ENCODE measurements around the gene ATPAF1.
"Not testable (repeated sequence)": the region's sequence is repeated elsewhere in the genome, so short reads cannot be mapped to it uniquely, and the experiment has no call there.

Gene ATPAF1

DNA sequence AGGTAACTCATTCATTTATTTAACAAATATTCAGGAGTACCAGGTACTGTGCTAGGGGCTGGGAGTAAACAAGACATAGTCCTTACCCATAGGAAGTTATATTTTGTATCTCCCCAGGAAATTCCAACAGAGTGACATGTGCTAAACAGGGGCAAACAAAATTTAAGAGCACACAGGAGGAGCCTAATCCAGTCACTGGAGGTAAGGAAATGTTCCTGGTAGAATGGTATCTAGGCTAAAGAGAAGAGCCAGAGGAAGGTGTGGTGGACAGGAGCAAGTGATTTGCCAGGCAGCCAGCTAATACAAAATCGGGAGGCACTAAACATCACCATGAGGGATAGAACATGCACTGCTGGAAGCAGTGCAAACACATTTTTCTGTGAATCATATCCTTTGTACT is 13.9 kb upstream of the ATPAF1 start:
- DNase-seq (ENCODE audit: extremely low spot score, insufficient read length, low read depth) (no peak), FAIRE-seq (no peak)

DNA sequence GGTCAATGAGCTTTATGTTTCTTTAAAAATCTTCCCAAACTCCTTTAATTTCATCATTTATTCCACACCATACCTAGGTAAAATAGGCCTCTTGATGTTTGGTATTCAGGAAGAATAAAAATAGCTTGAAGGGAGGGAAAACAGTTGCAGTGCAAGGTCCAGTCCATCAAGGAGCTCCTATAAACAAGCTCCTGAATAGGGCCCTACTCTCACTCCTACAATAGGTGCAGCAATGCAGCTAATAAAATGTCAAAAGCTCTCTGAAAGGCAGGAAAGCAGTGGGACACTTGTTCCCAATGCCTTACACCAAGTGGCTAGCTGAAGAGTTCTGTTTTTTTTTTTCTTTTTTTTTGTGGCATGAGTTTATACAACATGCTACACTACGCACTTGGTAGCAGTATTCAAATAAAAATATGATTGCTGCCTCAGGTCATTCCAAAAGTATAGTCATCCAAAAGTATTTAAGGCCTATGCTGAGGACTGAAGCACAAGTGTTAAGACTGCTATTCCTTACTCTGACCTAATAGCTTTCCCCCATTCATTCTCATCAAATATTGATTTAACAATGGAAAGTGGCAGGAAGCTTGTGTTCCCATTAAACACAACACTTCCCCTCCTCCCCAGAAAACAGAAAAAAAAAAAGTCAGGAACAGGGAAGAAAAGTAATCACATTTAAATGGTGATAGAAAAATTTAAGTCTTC is 13.3 kb upstream of the ATPAF1 start:
- DNase-seq (ENCODE audit: extremely low spot score, insufficient read length, low read depth) (no peak), FAIRE-seq (no peak)

DNA sequence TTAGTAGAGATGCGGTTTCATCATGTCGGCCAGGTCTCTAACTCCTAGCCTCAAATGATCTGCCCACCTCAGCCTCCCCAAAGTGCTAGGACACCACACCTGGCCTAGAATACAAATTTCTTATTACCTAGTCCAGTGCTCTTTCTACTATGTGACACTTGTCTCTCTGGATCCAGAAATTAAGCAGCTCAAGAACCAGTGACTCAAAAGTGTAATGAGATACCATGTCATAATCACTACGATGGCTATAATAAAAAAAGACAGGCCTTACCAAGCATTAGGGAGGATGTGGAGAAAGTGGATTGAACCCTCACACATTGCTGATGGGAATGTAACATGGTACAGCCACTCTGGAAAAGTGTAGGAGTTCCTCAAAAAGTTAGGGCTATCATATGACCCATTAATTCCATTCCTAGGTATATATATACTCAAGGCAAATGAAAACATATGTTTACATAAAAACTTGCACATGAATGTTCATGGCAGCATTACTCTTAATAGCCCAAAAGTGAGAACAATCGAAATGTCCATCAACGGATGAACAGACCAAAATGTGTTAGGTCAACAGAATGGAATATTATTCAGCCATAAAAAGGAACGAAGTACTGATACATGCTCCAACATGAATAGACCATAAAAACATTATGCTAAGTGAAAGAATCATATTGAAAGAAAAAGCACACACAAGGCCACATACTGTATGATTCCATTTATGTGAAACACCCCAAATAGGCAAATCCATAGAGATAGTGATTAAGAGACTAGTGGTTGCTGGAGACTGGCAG is 11.8 kb upstream of the ATPAF1 start:
- no peak for FAIRE-seq

DNA sequence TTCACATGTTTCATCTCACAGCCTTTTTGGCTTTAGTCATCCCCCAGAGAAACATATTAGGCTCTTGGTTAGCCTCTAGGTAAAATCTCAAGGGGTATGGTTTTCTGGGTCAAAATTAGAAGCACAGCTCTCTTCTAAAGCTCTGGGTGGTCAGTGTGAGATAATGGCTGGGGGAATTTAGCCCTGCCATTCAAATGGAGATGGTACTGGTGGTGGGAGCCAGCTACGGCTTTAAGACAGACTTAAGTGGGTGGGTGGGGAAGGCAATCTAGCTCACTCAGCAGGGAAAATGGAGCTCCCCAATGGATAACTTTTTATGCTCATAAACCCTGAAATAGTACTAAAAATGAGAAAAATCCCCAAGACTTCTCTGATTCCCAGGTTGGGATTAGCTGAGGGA is 9.2 kb upstream of the ATPAF1 start:
- DNase-seq (ENCODE audit: extremely low spot score, insufficient read length, low read depth) (no peak), FAIRE-seq (no peak)

More for the DNA sequence above, 11.8 kb upstream of the ATPAF1 start:
- no peak for DNase-seq (ENCODE audit: extremely low spot score, insufficient read length, low read depth)

- no peak for DNase-seq (ENCODE audit: extremely low spot score, insufficient read length, low read depth)
Observed at GRCh38 chr1:46676531-46676930, 8.4 kb upstream of the ATPAF1 start.

GRCh38 chr1:46675549-46676314 is 7.6 kb upstream of the ATPAF1 start:
- peak; percentile 73 for FAIRE-seq

More at GRCh38 chr1:46676531-46676930, 8.4 kb upstream of the ATPAF1 start:
- no peak for FAIRE-seq

DNA sequence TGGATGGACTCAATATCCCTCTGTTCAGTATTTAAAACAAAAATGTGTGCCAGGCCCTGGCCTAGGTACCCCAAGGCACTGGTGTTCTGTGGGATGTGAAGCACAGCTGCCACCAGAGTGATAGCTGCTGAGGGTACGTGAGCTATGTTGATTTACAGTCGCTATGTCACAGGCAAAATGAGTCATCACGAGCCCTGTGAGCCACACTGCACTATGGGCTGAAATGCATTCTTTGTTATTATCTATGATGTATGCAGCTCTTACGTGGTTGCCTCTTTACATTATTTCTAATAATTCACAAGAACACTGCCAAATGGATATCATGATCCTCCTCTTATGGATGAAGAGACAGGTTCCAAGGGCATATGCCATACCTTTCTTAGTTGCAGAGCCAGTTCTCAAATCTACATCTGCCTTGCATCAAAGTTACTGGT is 5.6 kb upstream of the ATPAF1 start:
- FAIRE-seq (no peak), DNase-seq (ENCODE audit: extremely low spot score, insufficient read length, low read depth) (no peak)

More at GRCh38 chr1:46675549-46676314, 7.6 kb upstream of the ATPAF1 start:
- DNase-seq (ENCODE audit: extremely low spot score, insufficient read length, low read depth): no peak

DNA sequence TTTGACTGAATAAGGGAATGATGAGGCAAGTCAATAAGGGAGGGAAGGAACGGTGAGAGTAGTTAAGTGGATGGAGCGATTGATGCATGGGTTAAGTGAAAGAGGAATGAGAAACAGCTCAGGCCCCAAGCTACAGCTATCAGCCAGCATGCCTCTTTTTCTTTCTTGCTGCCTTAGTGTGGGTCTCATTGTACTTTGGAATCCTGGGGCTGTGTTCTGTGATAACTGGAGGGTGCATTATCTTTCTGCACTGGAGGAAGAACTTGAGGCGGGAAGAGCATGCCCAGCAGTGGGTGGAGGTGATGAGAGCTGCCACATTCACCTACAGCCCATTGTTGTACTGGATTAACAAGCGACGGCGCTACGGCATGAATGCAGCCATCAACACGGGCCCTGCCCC is 4.5 kb upstream of the ATPAF1 start:
- FAIRE-seq (no peak), DNase-seq (ENCODE audit: extremely low spot score, insufficient read length, low read depth) (no peak)

DNA sequence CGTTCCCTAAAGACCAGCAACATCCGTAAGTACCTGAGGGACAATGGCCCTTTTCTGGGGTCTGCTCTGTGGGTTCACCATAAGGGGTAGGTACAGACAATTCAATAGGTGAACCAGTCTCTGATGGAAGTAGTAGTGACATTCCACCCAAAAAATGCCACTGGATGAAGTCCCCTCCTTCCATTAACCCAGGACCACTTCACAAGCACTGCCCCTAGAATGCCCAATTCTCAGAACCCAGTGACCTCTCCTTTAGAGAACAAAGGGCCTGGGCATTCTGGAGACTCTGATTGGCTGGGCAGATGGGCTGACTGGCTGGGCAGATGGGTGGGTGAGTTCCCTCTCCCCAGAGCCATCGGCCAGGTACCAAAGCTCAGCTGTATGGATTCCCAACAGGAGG is 3.4 kb upstream of the ATPAF1 start, which contains the start of gene TEX38:
Gene TEX38, plus strand, starts transcription at position 301 of the 400 bp plus-strand sequence. Its CDS starts 81 bp downstream, at position 382.
- DNase-seq (ENCODE audit: extremely low spot score, insufficient read length, low read depth): no peak
- FAIRE-seq: no peak

DNA sequence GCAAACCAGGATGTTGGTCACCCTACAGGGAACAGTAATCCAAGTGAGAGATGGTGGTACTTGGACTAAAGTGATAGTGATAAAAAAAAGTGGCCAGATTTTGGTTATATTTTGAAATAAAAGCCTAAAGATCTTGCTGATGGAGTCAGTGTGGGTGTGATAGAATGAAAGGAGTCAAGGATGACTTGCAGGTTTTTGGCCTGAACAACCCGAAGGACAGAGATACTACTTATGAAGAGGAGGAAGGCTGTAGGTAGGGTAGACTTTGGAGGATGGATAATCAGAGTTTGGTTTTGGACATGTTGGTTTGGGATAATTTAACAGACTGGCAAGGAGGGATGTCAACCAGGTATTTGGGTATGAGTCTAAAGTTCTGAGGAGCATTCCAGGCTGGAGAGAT is 2.0 kb upstream of the ATPAF1 start:
- no peak for FAIRE-seq
- no peak for DNase-seq (ENCODE audit: extremely low spot score, insufficient read length, low read depth)

GRCh38 chr1:46665983-46666382 is 2.2 kb downstream of the ATPAF1 start:
- FAIRE-seq (no peak), DNase-seq (ENCODE audit: extremely low spot score, insufficient read length, low read depth) (no peak)

- not testable (repeated sequence) for FAIRE-seq
Observed at GRCh38 chr1:46662919-46663318, 5.2 kb downstream of the ATPAF1 start.

DNA sequence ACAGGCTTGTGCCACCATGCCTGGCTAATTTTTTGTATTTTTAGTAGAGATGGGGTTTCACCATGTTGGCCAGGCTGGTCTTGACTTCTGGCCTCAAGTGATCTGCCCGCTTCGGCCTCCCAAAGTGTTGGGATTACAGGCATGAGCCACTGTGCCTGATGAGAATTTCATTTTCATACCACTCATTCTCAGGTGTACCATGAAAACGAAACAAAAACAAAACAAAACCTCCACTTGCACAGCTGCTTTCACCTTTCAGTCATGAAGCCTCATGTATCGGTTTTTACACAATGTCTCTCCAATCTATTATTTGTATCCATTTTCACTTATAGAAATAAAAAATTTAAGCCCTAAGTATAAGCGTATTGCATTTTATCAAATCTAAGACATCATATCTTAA is 8.0 kb downstream of the ATPAF1 start:
- peak; percentile 66 for FAIRE-seq
- not testable (repeated sequence) for DNase-seq (ENCODE audit: extremely low spot score, insufficient read length, low read depth)

More at GRCh38 chr1:46662919-46663318, 5.2 kb downstream of the ATPAF1 start:
- not testable (repeated sequence) for DNase-seq (ENCODE audit: extremely low spot score, insufficient read length, low read depth)

DNA sequence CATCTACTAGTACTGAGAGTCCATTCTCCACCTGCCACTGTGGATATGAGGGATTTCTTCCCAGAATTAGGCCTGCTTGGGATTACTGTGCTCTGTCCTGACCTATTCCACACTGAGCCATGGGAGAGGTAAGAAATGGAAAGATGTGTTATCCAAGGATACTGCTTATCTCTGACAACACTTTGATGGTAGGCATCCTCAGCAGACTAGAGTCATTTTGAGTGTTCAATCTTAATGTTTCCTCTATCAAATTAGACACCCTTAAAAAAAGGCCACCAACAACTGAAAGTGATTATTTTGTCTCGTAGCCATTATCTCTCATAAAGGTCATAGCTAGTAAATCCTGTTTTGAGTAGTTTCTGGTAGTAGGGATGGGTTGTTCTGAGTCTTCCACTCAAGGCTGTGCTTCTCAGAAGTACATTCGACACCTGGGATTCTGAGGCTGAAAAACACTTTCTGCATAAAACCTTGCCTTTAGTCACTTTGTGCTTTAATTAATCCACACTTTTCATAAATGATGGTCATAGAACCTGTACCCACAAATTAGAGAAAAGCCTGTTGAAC is 8.8 kb downstream of the ATPAF1 start:
- FAIRE-seq (peak; percentile 46), DNase-seq (ENCODE audit: extremely low spot score, insufficient read length, low read depth) (no peak)

GRCh38 chr1:46657775-46658174 is 10.4 kb downstream of the ATPAF1 start:
- DNase-seq (ENCODE audit: extremely low spot score, insufficient read length, low read depth) (no peak), FAIRE-seq (peak; percentile 18)

DNA sequence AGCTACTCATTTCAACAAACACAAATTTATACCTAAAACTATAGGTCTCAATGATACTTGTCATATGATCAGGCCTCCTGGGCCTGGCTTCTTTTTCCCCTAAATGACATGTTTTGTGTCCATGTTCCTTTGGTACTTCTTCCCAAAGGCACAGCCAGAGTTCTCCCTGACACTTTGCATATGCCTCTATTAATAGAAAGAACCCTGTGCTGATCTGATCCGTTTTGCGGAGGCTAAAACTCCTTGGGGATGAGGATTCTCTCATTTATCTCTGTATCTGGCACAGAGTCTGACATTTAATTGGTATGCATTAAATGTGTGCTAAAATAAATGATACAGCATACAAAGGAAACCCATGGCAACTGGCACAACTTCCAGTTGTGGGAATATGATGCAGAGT is 11.5 kb downstream of the ATPAF1 start:
- DNase-seq (ENCODE audit: extremely low spot score, insufficient read length, low read depth) (no peak), FAIRE-seq (no peak)

DNA sequence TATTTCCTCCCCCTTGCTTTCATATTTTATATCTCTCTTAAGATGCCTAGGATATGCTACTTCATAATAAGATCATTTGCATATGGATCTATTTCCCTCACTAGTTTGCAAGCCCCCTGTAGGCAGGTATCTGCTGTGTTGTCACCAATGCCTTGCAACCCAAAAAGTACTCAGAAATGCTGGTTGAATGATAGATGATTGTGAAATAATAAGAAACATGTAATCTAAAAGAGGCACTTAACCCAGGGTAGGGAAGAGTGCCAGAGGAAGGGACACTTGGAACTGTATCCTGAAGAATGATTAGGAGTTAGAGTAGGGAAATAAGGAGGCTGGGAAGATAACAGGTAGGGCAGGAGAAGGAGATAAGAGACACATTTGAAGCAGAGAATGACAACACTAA is 12.3 kb downstream of the ATPAF1 start:
- FAIRE-seq: no peak
- DNase-seq (ENCODE audit: extremely low spot score, insufficient read length, low read depth): no peak

- not testable (repeated sequence) for FAIRE-seq; DNase-seq (ENCODE audit: extremely low spot score, insufficient read length, low read depth)
Observed at GRCh38 chr1:46654698-46655097, 13.5 kb downstream of the ATPAF1 start.

- FAIRE-seq: no peak
- no peak for DNase-seq (ENCODE audit: extremely low spot score, insufficient read length, low read depth)
Observed at GRCh38 chr1:46654012-46654411, 14.2 kb downstream of the ATPAF1 start.

DNA sequence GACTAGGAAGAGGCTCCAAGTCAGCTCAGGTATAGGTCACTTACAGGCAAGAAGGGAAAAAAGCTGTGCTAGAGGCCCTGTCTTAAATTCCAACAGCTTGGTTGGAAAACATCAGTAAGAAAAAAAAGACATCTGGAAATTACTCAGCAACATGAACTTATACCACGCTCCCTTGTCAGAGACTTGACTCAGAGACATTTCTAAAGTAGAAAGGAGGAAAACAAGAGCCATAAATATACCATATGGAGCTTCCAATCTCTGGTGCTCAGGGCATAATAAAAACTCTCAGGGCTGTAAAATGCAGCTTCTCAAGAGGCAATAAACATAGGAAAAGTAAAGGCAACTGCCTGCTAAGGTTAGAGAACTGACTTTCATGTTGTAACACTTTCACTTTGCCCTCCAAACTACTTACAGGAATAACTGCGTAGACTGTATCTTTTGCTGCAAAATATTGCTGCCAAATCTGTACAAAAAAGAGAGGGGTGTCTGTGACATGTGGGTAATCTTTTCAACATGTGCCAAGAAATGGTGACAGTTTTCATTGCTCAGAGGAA is 14.7 kb downstream of the ATPAF1 start:
- FAIRE-seq (no peak), DNase-seq (ENCODE audit: extremely low spot score, insufficient read length, low read depth) (no peak)
